22Rv1 (cell line): Measurements from ENCODE around the gene NECTIN2.

ENCODE experiments used
- CTCF ChIP-seq: fragments of 450-650 bp; IDR thresholded peaks from 2 replicates; pipeline ENCODE4 v1.5.1; 2017; ENCODE audit warnings: mild to moderate bottlenecking
- ZFX ChIP-seq: fragments of 450-650 bp; IDR thresholded peaks from 2 replicates; pipeline ENCODE4 v1.6.1; 2017; ENCODE audit warnings: antibody characterized with exemption, borderline replicate concordance

- TF ChIP-seq CTCF, result no peak
- no peak for TF ChIP-seq ZFX
Measured at GRCh38 chr19:44908836-44909261, 62.8 kb downstream of the NECTIN2 start.
